Trophoblast cell (in vitro differentiated cells and primary cell): ENCODE measurements around the gene LGR5.

ENCODE experiments used
- DNase-seq, 2 donors: peaks; one replicate each; pipeline ENCODE4 v3.0.0-alpha.2; 2016
- H2AFZ ChIP-seq: 2 replicates; pipeline ENCODE4 v1.6.1; 2013; ENCODE audit warnings: low read length, moderate library complexity, mild to moderate bottlenecking; ENCODE audit not compliant: insufficient read depth, poor library complexity
- H2AK5ac ChIP-seq: 2 replicates; pipeline ENCODE4 v1.6.1; 2013; ENCODE audit warnings: mild to moderate bottlenecking, low read length
- H2BK120ac ChIP-seq: 2 replicates; pipeline ENCODE4 v1.6.1; 2013; ENCODE audit warnings: low read length, mild to moderate bottlenecking, moderate library complexity; ENCODE audit not compliant: insufficient read depth, poor library complexity
- H2BK12ac ChIP-seq: 2 replicates; pipeline ENCODE4 v1.6.1; 2013; ENCODE audit warnings: mild to moderate bottlenecking, low read length, moderate library complexity
- H2BK5ac ChIP-seq: 2 replicates; pipeline ENCODE4 v1.6.1; 2013; ENCODE audit warnings: low read length, low read depth, moderate library complexity, mild to moderate bottlenecking; ENCODE audit not compliant: poor library complexity
- H3K14ac ChIP-seq: 2 replicates; pipeline ENCODE4 v1.6.1; 2013; ENCODE audit warnings: mild to moderate bottlenecking, low read length
- H3K18ac ChIP-seq: 2 replicates; pipeline ENCODE4 v1.6.1; 2013; ENCODE audit warnings: mild to moderate bottlenecking, low read length
- H3K23ac ChIP-seq: 2 replicates; pipeline ENCODE4 v1.6.1; 2013; ENCODE audit warnings: low read length
- H3K27ac ChIP-seq: 2 replicates; pipeline ENCODE4 v1.5.1; 2013; ENCODE audit warnings: low read depth, mild to moderate bottlenecking, inconsistent platforms, low read length, moderate library complexity
- H3K27me3 ChIP-seq: 2 replicates; pipeline ENCODE4 v1.6.1; 2013; ENCODE audit warnings: inconsistent platforms, mild to moderate bottlenecking, low read length, moderate library complexity; ENCODE audit not compliant: insufficient read depth
- H3K36me3 ChIP-seq, 2 experiments: 1 replicate in 1 of 2; 2 replicates in 1 of 2; pipeline ENCODE4 v1.6.1; 2013; ENCODE audit warnings: low read length in 2 of 2, mild to moderate bottlenecking in 2 of 2, moderate library complexity in 1 of 2; ENCODE audit not compliant: insufficient read depth in 2 of 2, control insufficient read depth in 1 of 2
- H3K4ac ChIP-seq: 2 replicates; pipeline ENCODE4 v1.6.1; 2013; ENCODE audit warnings: low read depth, mild to moderate bottlenecking, low read length, moderate library complexity
- H3K4me1 ChIP-seq, 2 experiments: 1 replicate in 1 of 2; 2 replicates in 1 of 2; pipeline ENCODE4 v1.6.1; 2013; ENCODE audit warnings: low read length in 2 of 2, mild to moderate bottlenecking in 2 of 2, moderate library complexity in 1 of 2; ENCODE audit not compliant: insufficient read depth in 2 of 2, control insufficient read depth in 1 of 2
- H3K4me2 ChIP-seq: 2 replicates; pipeline ENCODE4 v1.6.1; 2013; ENCODE audit warnings: inconsistent platforms, mild to moderate bottlenecking, low read length, moderate library complexity
- H3K4me3 ChIP-seq: 2 replicates; pipeline ENCODE4 v1.5.1; 2013; ENCODE audit warnings: mild to moderate bottlenecking, low read depth, low read length, inconsistent platforms
- H3K79me1 ChIP-seq: one replicate; pipeline ENCODE4 v1.6.1; 2013; ENCODE audit warnings: low read length
- H3K79me2 ChIP-seq: 2 replicates; pipeline ENCODE4 v1.6.1; 2013; ENCODE audit warnings: low read length, mild to moderate bottlenecking; ENCODE audit not compliant: control insufficient read depth, insufficient read depth, poor library complexity
- H3K9ac ChIP-seq: 2 replicates; pipeline ENCODE4 v1.6.1; 2013; ENCODE audit warnings: mild to moderate bottlenecking, low read length
- H3K9me3 ChIP-seq: 2 replicates; pipeline ENCODE4 v1.6.1; 2013; ENCODE audit warnings: low read depth, mild to moderate bottlenecking, control low read depth, inconsistent platforms, low read length; ENCODE audit not compliant: insufficient read depth
- H4K12ac ChIP-seq: 2 replicates; pipeline ENCODE4 v1.6.1; 2013; ENCODE audit warnings: low read depth, mild to moderate bottlenecking, low read length, moderate library complexity
- H4K8ac ChIP-seq: 2 replicates; pipeline ENCODE4 v1.6.1; 2013; ENCODE audit warnings: low read depth, mild to moderate bottlenecking, low read length, moderate library complexity
- H4K91ac ChIP-seq: one replicate; pipeline ENCODE4 v1.6.1; 2013; ENCODE audit warnings: low read depth, mild to moderate bottlenecking, low read length, moderate library complexity
- WGBS: extraction: QIAGEN DNeasy Blood & Tissue Kit; methylation state at CpG from one replicate; pipeline ENCODE4 v1.1.7; 2013; ENCODE audit warnings: missing lambda C conversion rate; ENCODE audit not compliant: insufficient read length, insufficient coverage; ENCODE audit errors: extremely low coverage; 5-methylcytosine and 5-hydroxymethylcytosine counted together

LGR5 gene

GRCh38 chr12:71432936-71433335 lies 6.7 kb upstream of the LGR5 start:
- Histone ChIP-seq H3K79me2 (no peaks in the 10 kb centered on the region), H4K91ac (no peak overlapping the region), H4K12ac (no peak overlapping the region), H3K9me3 (peaks cover 6% of the 10 kb centered on the region), H2BK5ac (no peak overlapping the region), H3K4ac (no peak overlapping the region), H3K27ac (no peak overlapping the region), H2AFZ (no peak overlapping the region), H3K79me1 (no peaks in the 10 kb centered on the region), H3K27me3 (peaks cover 4% of the 10 kb centered on the region), H3K18ac (no peak overlapping the region), H3K23ac (no peak overlapping the region), H4K8ac (no peak overlapping the region), H2BK12ac (no peak overlapping the region), H3K36me3 (peaks cover 0 to 2% of the 10 kb centered on the region in 2 experiments), H3K4me2 (no peak overlapping the region), H3K4me3 (no peak overlapping the region), H3K14ac (no peak overlapping the region), H2AK5ac (no peak overlapping the region), H3K9ac (no peak overlapping the region), H2BK120ac (no peak overlapping the region), H3K4me1 (no peaks in the 10 kb centered on the region)
- 100% methylated on average over 1 of the region's 5 CpGs for WGBS
- DNase-seq, result no peak

- H3K23ac ChIP-seq, result no peak overlapping the region
- no peak overlapping the region for H3K4me3 ChIP-seq
- no peak overlapping the region for H2BK12ac ChIP-seq
- no peak overlapping the region for H4K12ac ChIP-seq
- H3K79me1 ChIP-seq, result no peaks in the 10 kb centered on the region
- H3K14ac ChIP-seq, result no peak overlapping the region
- no peak overlapping the region for H2BK120ac ChIP-seq
- no peak overlapping the region for H3K4ac ChIP-seq
- no peaks in the 10 kb centered on the region for H3K79me2 ChIP-seq
- H4K8ac ChIP-seq, result no peak overlapping the region
- H3K27me3 ChIP-seq, result peaks cover 38% of the 10 kb centered on the region
- no peak overlapping the region for H3K18ac ChIP-seq
- H3K27ac ChIP-seq, result no peak overlapping the region
- no peak for DNase-seq
- no peak overlapping the region for H2AFZ ChIP-seq
- H2AK5ac ChIP-seq, result no peak overlapping the region
- no peak overlapping the region for H3K9ac ChIP-seq
- peaks cover 11% of the 10 kb centered on the region for H3K9me3 ChIP-seq
- H3K36me3 ChIP-seq, result peaks cover 0 to 2% of the 10 kb centered on the region in 2 experiments
- H3K4me2 ChIP-seq, result no peak overlapping the region
- no peak overlapping the region for H2BK5ac ChIP-seq
- H4K91ac ChIP-seq, result no peak overlapping the region
- peaks cover 6 to 13% of the 10 kb centered on the region in 2 experiments for H3K4me1 ChIP-seq
These were observed 2.9 kb upstream of the LGR5 start for GRCh38 chr12:71436696-71437095.

GRCh38 chr12:71438670-71439361 lies 782 bp upstream of the LGR5 start:
- Histone ChIP-seq H3K79me1 (no peaks in the 10 kb centered on the region), H2AK5ac (no peak overlapping the region), H3K14ac (no peak overlapping the region), H3K23ac (no peak overlapping the region), H3K4me3 (no peak overlapping the region), H2BK12ac (no peak overlapping the region), H3K79me2 (no peaks in the 10 kb centered on the region), H3K9me3 (peaks cover 11% of the 10 kb centered on the region), H3K9ac (no peak overlapping the region), H4K8ac (no peak overlapping the region), H3K4me1 (peaks cover 6 to 13% of the 10 kb centered on the region in 2 experiments), H3K18ac (no peak overlapping the region), H2BK120ac (no peak overlapping the region), H4K91ac (no peak overlapping the region), H2AFZ (no peak overlapping the region), H3K27me3 (peaks cover 40% of the 10 kb centered on the region), H3K4me2 (peak overlapping the region; percentile 93), H2BK5ac (no peak overlapping the region), H3K27ac (no peak overlapping the region), H4K12ac (no peak overlapping the region), H3K36me3 (peaks cover 0 to 2% of the 10 kb centered on the region in 2 experiments), H3K4ac (no peak overlapping the region)
- DNase-seq, result no peak
- no CpG with 5 or more reads among the region's 17 CpGs for WGBS

GRCh38 chr12:71439362-71439612 lies 311 bp upstream of the LGR5 start:
- H3K27me3 ChIP-seq, result peaks cover 40% of the 10 kb centered on the region
- peaks cover 0 to 2% of the 10 kb centered on the region in 2 experiments for H3K36me3 ChIP-seq
- no peak overlapping the region for H3K14ac ChIP-seq
- no peak overlapping the region for H4K8ac ChIP-seq
- no peaks in the 10 kb centered on the region for H3K79me2 ChIP-seq
- H2BK120ac ChIP-seq, result no peak overlapping the region
- H2AFZ ChIP-seq, result no peak overlapping the region
- no peak overlapping the region for H3K27ac ChIP-seq
- H3K9me3 ChIP-seq, result peaks cover 11% of the 10 kb centered on the region
- no peak overlapping the region for H4K91ac ChIP-seq
- H2AK5ac ChIP-seq, result no peak overlapping the region
- H3K9ac ChIP-seq, result no peak overlapping the region
- no peaks in the 10 kb centered on the region for H3K79me1 ChIP-seq
- no peak overlapping the region for H3K4me3 ChIP-seq
- no CpG with 5 or more reads among the region's 17 CpGs for WGBS
- no peak overlapping the region for H2BK5ac ChIP-seq
- H3K4me1 ChIP-seq, result peaks cover 6 to 13% of the 10 kb centered on the region in 2 experiments
- H3K4ac ChIP-seq, result no peak overlapping the region
- no peak overlapping the region for H2BK12ac ChIP-seq
- H3K4me2 ChIP-seq, result peak overlapping the region; percentile 93
- H4K12ac ChIP-seq, result no peak overlapping the region
- no peak overlapping the region for H3K18ac ChIP-seq
- no peak for DNase-seq
- no peak overlapping the region for H3K23ac ChIP-seq
